CD4-positive, alpha-beta T cell (primary cell): ENCODE measurements around the gene ACACB. TPM values are rescaled to one million over a fixed set of nuclear protein-coding genes. Genes with fewer than 3 reads are reported as not detected.

Experiments used
- ATAC-seq: fragments of 200-7000 bp; cut with Tn5 transposase; one replicate; pipeline ENCODE4 v1.10.0; 2022; ENCODE audit warnings: mild to moderate bottlenecking; ENCODE audit not compliant: poor library complexity
- CTCF ChIA-PET: fragments of 350-600 bp; sonication (Branson Sonifier 250); formaldehyde crosslinking; loops from one replicate; lab custom pipeline; 2021; ENCODE audit warnings: antibody characterized with exemption, inconsistent platforms; lab: Charles Lee
- POLR2A ChIA-PET: fragments of 350-600 bp; sonication (Branson Sonifier 250); formaldehyde crosslinking; loops from one replicate; lab custom pipeline; 2021; ENCODE audit warnings: antibody characterized with exemption, inconsistent platforms; lab: Charles Lee
- DNase-seq, 14 experiments: peaks; one replicate each; pipeline ENCODE4 v3.0.0-alpha.2; 2013 to 2020; ENCODE audit warnings: mixed read lengths in 2 of 14
- H3K27ac ChIP-seq, 2 donors: one replicate each; pipeline versions ENCODE4 v1.5.1 to v1.7.0; 2013; ENCODE audit warnings: low read length in 2 of 2, low read depth in 1 of 2, mild to moderate bottlenecking in 1 of 2
- H3K27me3 ChIP-seq, 2 experiments: 1 replicate in 1 of 2; 2 replicates in 1 of 2; pipeline versions ENCODE4 v1.6.1 to v1.7.0; 2013; ENCODE audit warnings: low read length in 2 of 2, control low read depth in 1 of 2, mild to moderate bottlenecking in 1 of 2, moderate library complexity in 1 of 2; ENCODE audit not compliant: insufficient read depth in 2 of 2, control insufficient read depth in 1 of 2
- H3K36me3 ChIP-seq: one replicate; pipeline ENCODE4 v1.6.1; 2013; ENCODE audit warnings: low read length, control low read depth; ENCODE audit not compliant: insufficient read depth
- H3K4me1 ChIP-seq: one replicate; pipeline ENCODE4 v1.6.1; 2013; ENCODE audit warnings: low read length, control low read depth; ENCODE audit not compliant: insufficient read depth
- H3K4me3 ChIP-seq: one replicate; pipeline ENCODE4 v1.5.1; 2013; ENCODE audit warnings: mild to moderate bottlenecking, low read length, moderate library complexity
- H3K9me3 ChIP-seq, 2 experiments: 1 replicate in 1 of 2; 2 replicates in 1 of 2; pipeline versions ENCODE4 v1.6.1 to v1.7.0; 2013; ENCODE audit warnings: low read length in 2 of 2, mild to moderate bottlenecking in 2 of 2, control low read depth in 1 of 2, moderate library complexity in 1 of 2; ENCODE audit not compliant: control insufficient read depth in 1 of 2, insufficient read depth in 1 of 2
- H3K27ac Mint-ChIP-seq: one replicate; pipeline ENCODE4 v1.8.0; 2020; ENCODE audit warnings: mixed read lengths
- H3K27me3 Mint-ChIP-seq: one replicate; pipeline ENCODE4 v1.8.0; 2021; ENCODE audit warnings: mixed read lengths
- H3K36me3 Mint-ChIP-seq: one replicate; pipeline ENCODE4 v1.8.0; 2021; ENCODE audit warnings: low read depth, mixed read lengths
- H3K4me1 Mint-ChIP-seq: one replicate; pipeline ENCODE4 v1.8.0; 2021; ENCODE audit warnings: low read depth, mixed read lengths
- H3K4me3 Mint-ChIP-seq: one replicate; pipeline ENCODE4 v1.8.0; 2020; ENCODE audit warnings: mild to moderate bottlenecking, mixed read lengths
- H3K9me3 Mint-ChIP-seq: one replicate; pipeline ENCODE4 v1.8.0; 2020; ENCODE audit warnings: mixed read lengths
- CTCF ChIP-seq: fragments of 200-600 bp; IDR thresholded peaks from one replicate; pipeline ENCODE4 v1.8.0; 2022; ENCODE audit warnings: antibody characterized with exemption, mild to moderate bottlenecking
- intact Hi-C, 2 experiments: fragments of 100-400 bp; cut with DNase I in 1 of 2; cut with micrococcal nuclease in 1 of 2; formaldehyde crosslinking; loops; one replicate each; pipeline versions ENCODE4 v1.15.1 to v1.9.0; 2023 to 2025; cut with DNase I, micrococcal nuclease
- total RNA-seq, 174 experiments: library from RNA in 2 of 174; stranded (reverse) in 2 of 174; gene quantifications; one replicate each; pipeline ENCODE4 v1.2.3 and lab custom pipeline; 2021 to 2026

The ACACB gene
- total RNA-seq, 2 experiments from 2014 or later, result 30.3 to 32.2 TPM

GRCh38 chr12:109246221-109246620, 129.8 kb downstream of the ACACB start:
- H3K4me3 Mint-ChIP-seq, result no peak overlapping the region
- H3K36me3 Mint-ChIP-seq, result peaks cover 86% of the 10 kb centered on the region
- intact Hi-C loops, result no loop called here
- no peak for TF ChIP-seq CTCF
- H3K27me3 ChIP-seq, result no peaks in the 10 kb centered on the region
- H3K27me3 Mint-ChIP-seq, result no peaks in the 10 kb centered on the region
- POLR2A ChIA-PET, result no interaction called here
- DNase-seq (no peak), ATAC-seq (no peak)
- no peaks in the 10 kb centered on the region for H3K4me1 ChIP-seq
- H3K4me1 Mint-ChIP-seq, result no peaks in the 10 kb centered on the region
- H3K4me3 ChIP-seq, result no peak overlapping the region
- peaks cover 2% of the 10 kb centered on the region for H3K9me3 Mint-ChIP-seq
- H3K9me3 ChIP-seq, result no peaks in the 10 kb centered on the region
- no peak overlapping the region for H3K27ac ChIP-seq
- H3K36me3 ChIP-seq, result peaks cover 22% of the 10 kb centered on the region
- CTCF ChIA-PET, result no interaction called here
- H3K27ac Mint-ChIP-seq, result no peak overlapping the region

DNA sequence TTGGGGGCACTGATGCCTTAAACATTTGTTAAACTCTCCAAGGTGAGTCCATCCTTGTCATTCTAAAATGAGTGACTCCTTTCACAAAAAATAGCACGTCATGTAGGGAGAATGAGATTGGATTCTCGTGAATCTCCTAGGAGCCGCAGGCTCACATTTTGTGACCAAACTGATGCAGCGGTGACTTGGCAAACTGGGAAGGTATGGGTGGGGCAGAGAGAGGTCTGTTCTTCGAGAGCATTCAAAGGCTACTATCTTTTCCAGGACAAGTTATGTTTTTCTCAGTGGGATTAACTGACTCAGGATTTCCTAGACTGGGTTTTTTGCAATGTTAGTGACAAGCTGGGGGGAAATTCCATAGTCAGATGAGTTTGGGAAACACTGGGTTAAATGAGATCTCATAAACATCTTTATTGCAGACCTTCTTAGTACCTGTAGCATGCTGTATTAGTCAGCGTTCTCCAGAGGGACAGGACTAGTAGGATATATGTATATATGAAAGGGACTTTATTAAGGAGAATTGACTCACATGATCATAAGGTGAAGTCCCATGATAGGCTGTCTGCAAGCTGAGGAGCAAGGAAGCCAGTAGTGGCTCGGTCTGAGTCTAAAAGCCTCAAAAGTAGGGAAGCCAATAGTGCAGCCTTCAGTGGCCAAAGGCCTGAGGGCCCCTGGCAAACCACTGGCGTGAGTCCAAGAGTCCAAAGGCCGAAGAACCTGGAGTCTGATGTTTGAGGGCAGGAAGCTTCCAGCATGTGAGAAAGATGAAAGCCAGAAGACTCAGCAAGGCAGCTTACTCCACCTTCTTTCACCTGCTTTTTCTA, 131.7 kb downstream of the ACACB start:
- ATAC-seq, result no peak
- DNase-seq, result no peak
- no peak overlapping the region for H3K4me3 Mint-ChIP-seq
- no peak overlapping the region for H3K27ac Mint-ChIP-seq
- Histone ChIP-seq H3K27me3 (no peaks in the 10 kb centered on the region), H3K4me3 (no peak overlapping the region), H3K27ac (no peak overlapping the region), H3K4me1 (no peaks in the 10 kb centered on the region), H3K36me3 (peaks cover 5% of the 10 kb centered on the region), H3K9me3 (peaks cover 3 to 4% of the 10 kb centered on the region in 2 experiments)
- H3K36me3 Mint-ChIP-seq, result peaks cover 84% of the 10 kb centered on the region
- POLR2A ChIA-PET, result no interaction called here
- intact Hi-C loops, result no loop called here
- no peaks in the 10 kb centered on the region for H3K4me1 Mint-ChIP-seq
- no peak for TF ChIP-seq CTCF
- CTCF ChIA-PET, result interaction anchor here (1.7 kb wide), 1 partner anchor 15 kb away, joined by 4 read pairs; no protein-coding TSS in a partner anchor
- no peaks in the 10 kb centered on the region for H3K27me3 Mint-ChIP-seq
- H3K9me3 Mint-ChIP-seq, result peaks cover 4% of the 10 kb centered on the region

DNA sequence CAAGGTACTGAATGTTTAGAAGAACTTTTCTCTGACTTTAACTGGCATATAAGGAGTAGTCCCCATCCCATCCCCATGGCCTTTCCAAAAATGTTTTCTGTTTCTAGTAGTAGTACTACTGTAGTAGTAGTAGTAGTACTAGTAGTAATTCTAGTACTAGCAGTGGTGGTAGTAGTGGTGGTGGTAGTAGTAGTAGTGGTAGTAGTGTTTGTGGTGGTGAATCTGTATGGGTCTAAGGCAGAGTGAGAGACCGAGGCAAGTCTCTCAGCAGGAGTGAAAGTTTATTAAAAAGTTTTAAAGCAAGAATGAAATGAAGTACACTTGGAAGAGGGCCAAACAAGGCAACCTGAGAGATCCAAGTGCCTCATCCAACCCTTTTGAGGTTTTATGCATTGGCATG, 134.1 kb downstream of the ACACB start:
- POLR2A ChIA-PET, result no interaction called here
- H3K36me3 ChIP-seq, result peaks cover 16% of the 10 kb centered on the region
- no peak for DNase-seq
- TF ChIP-seq CTCF, result no peak
- Mint-ChIP-seq H3K36me3 (peaks cover 92% of the 10 kb centered on the region), H3K27me3 (no peaks in the 10 kb centered on the region), H3K4me3 (no peak overlapping the region), H3K27ac (no peak overlapping the region), H3K9me3 (peaks cover 6% of the 10 kb centered on the region), H3K4me1 (no peaks in the 10 kb centered on the region)
- H3K9me3 ChIP-seq, result peaks cover 11 to 15% of the 10 kb centered on the region in 2 experiments
- no peaks in the 10 kb centered on the region for H3K27me3 ChIP-seq
- H3K4me3 ChIP-seq, result no peak overlapping the region
- CTCF ChIA-PET, result no interaction called here
- no peak for ATAC-seq
- no peaks in the 10 kb centered on the region for H3K4me1 ChIP-seq
- intact Hi-C loops, result no loop called here
- H3K27ac ChIP-seq, result no peak overlapping the region
